ENCODE results near the gene RAPGEF5.

RAPGEF5 gene

DNA sequence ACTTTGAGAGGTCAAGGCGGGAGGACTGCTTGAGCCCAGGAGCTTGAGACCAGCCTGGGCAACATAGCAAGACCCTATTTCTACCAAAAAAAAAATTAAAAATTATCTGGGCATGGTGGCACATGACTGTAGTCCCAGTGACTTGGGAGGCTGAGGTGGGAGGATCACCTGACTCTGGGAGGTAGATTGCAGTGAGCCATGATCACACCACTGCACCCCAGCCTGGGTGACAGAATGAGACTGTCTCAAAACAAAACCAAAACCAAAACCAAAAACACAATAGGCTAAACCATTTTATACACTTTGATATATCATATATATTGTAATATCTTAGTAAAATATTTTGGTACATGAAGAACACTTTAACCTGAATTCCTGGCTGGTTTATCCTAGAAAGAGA, 101.6 kb downstream of the RAPGEF5 start:
- DNase-seq, result no peak

DNA sequence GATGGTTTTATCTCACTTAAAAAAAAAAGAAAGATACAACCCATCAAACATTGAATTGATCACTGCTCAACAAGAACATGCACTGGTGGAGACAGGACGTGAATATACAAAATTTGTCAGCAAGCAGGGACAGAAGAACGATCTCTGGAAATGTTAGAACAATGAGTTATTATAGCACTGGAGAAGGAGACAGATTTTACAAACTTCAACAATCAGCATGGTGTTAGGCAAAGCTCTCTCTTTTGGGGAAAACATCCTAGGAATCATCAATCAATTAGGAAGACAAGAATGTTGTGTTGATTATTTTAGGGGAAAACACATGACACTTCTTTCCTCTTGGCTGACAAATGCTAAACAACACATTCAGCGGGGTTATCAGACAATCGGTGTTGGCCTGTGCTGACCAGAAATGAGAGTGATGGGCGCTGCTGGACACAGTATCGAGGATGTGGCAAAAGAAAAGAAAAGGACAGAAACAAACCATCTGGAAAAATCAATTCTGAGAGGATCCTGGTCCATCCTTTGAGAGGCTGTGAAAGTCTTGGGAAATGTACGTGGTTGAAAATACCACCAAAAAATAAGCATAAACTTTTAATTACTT, 103.9 kb downstream of the RAPGEF5 start:
- DNase-seq, result no peak

- peak; percentile 5 for DNase-seq
Measured at GRCh38 chr7:22252016-22252415, 104.9 kb downstream of the RAPGEF5 start.

DNA sequence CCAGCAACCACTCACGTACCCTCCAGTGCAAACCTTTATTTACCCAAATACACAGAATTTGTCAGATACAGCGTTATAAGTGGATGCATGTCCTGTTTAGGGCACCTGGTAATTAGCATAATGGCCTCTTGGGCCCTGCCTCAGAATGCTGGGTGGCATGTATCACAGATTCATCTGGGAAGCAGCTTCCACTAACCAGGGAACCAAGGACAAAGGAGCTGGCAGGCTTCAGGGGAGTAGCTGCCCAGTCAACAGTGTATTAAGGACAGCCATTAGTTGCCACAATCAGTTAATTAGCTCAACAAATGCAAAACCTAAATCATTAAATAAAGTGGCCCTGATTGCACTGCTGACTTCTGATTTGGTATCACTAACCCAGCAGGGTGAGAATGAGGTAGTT, 105.7 kb downstream of the RAPGEF5 start:
- DNase-seq, result no peak

GRCh38 chr7:22250390-22250789, 106.6 kb downstream of the RAPGEF5 start:
- no peak for DNase-seq

DNA sequence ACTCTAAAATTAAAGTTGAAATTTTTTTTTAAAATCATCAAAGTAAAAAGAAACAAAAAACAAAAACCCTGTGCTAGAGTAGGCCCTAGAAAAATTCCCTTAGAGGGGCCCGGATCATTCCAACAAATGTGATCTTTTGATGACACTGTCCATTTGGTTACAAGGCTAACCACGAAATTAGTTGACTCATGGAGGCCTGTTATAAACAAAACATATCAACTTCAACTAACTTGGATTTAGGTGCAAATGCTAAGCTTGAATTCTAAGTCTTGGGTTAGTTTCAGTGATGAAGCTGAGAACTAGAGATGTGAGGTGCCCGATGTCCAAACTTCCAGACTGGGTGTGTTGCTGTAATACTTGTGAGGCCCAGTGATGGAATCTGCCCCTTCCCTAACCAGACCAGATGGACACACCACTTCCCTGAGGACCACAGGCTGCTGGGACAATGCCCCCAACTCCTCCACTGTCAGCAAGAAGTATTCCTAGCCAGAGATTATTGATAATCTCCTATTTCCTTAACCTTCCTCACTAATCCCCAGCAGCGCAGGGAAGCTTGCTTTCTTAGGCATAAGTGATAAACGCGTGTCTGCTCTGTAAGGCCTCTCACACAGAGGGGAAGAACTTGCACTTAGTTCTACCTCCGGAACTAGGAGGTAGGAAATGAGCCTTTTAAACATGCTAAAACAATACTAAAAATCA, 108.7 kb downstream of the RAPGEF5 start:
- DNase-seq, result no peak

GRCh38 chr7:22241805-22242390, 115.1 kb downstream of the RAPGEF5 start:
- no peak for DNase-seq

GRCh38 chr7:22240904-22241571, 115.9 kb downstream of the RAPGEF5 start:
- DNase-seq, result no peak

DNA sequence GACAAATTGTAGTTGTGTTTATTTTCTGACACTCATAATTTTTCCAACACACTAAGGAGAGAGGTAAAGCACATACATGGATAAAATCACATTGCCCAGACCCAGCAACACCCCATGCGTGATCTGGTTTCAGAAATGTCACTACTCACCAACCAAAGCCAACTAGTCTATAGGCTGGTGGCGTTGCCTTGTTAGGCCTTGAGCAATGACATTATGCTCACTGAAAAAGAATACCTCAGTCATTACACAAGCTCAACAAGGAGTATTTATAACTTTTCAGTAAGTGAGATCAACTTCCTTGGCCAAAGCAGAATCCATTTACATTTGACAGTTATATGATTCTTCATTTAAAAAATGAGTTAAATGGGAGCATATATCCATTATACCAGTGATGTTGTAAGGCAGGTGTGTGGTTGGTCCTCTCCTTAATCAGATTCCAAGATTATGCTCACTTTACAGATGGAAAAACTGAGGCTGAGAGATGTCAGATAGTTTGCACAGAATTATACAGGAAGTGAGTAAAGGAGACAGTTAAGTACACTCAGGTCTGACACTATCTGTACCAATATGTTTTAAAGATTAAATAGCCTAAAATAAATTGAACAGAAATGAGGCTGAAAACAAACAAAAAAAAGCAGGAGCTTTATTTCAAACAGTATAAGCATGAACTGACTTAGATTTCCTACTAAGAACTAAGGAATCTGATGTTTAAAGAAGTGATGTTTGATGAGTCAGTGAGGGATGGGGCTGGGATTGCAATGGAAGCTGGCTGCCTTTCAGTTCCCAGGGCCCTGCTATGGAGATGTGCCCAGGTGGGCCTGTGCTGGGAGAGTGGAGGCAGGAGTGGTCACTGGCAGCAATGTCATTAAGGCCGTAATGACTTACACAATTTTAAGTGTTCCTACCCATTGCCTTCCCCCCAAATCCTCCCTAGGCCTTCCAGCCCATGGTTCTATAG, 118.3 kb downstream of the RAPGEF5 start:
- no peak for DNase-seq

DNA sequence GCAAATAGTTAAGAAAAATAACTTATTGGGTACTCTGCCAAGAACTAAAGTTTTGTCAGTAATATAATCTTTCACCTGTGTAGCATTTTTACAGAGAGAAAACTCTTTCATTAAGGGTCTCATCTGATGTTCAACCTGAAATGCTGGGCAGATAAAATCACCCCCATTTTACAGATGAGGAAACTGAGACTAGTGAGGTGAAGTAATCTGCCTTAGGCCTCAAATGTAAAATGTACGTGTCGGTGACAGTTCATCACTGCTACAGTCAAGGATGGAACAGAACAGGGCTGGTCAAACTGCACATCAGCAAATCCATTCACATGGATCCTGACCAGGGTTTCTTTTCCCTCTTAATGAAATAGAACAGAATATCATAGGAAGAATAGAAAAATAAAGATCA, 121.8 kb downstream of the RAPGEF5 start:
- no peak for DNase-seq

GRCh38 chr7:22234227-22234626, 122.7 kb downstream of the RAPGEF5 start:
- DNase-seq, result no peak

DNA sequence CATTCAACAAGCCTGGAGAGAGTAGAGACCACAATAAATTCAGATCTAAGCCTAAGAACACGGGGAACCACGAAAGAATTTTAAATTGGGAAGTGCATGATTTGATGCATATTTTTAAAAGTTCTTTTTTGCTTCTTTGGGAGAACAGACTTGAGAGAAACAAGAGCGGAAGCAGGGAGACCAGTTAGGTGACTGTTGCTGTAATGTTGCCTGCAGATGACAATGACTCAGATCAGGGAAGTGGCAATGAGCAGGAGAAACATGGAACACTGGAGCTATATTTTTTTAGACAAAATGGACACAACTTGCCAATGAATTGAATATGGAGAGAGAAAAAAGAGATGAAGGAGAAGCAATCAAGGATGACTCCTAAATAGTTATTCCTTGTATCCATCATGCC, 125.1 kb downstream of the RAPGEF5 start:
- DNase-seq, result no peak

GRCh38 chr7:22231141-22231540, 125.8 kb downstream of the RAPGEF5 start:
- DNase-seq, result no peak

DNA sequence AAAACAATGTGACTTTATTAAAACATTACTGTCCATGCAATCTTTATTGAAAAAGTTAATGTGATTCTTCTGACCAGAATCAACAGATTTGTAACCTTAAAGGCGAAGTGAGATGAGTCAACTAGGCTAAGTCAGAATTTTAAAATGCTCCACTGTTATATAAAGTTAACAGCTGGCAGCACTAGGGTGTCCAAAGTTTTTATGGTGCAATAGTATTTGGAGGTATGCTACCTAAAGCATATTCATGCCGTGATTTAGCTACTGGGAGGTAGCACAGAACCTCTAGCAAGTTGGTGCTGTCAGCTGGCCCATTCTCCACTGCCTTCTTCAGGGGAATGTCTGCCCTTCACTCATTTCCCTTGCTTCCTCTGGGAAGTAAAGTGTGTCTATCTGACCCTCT, 126.7 kb downstream of the RAPGEF5 start:
- DNase-seq, result no peak

- no peak for DNase-seq
Measured at GRCh38 chr7:22229148-22229547, 127.8 kb downstream of the RAPGEF5 start.

DNA sequence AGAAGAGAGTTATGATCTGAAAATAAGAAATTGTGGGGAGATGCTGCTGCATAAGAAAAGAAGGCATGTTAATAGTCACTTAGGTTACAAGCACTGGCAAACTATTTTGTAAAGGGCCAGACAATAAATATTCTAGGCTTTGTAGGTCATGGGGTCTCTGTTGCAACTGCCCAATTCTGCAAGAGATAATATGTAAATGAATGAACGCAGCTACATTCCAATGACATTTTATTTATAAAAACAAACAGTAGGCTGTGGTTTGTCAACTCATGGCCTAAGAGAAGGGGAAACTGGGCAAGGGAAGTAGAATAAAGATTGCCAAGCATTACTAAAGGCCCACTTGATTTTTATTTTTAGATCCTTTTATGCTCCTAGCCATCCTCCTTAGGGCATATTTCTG, 133.1 kb downstream of the RAPGEF5 start:
- no peak for DNase-seq

GRCh38 chr7:22220941-22221340, 136.0 kb downstream of the RAPGEF5 start:
- DNase-seq, result no peak

- no peak for DNase-seq
Measured at GRCh38 chr7:22219739-22220493, 137.0 kb downstream of the RAPGEF5 start.

- no peak for DNase-seq
Measured at GRCh38 chr7:22219036-22219435, 137.9 kb downstream of the RAPGEF5 start.

DNA sequence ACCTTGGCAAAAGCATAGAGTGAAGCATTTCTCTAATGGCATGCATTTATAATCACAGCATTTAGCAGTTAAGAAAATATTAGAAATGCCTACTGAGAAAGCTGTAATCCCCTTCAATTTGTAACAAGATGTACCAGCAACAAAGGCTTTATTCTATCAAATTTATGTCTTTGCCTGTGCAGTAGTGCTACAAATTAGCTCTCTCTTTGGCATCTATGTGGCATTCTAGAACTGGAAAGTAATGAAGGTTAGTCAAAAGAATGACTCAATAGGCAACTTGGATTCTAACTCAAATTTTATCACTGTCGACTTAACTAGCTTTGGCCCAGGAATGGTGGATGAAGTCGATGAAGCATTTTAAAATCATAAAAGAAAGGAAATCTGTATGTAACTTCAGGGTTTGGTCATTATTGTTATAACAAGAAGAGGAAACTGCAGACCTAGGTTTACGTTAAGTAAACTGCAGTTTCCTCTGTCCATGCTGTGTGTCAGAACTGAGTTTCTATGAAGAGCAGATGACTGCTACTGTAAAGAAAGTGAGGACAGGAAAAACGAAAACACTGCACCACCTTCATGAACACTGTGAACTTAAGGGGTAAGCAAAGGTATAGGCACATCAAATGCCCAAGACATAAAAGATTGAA, 140.0 kb downstream of the RAPGEF5 start:
- no peak for DNase-seq

- DNase-seq, result no peak
Measured at GRCh38 chr7:22216309-22216708, 140.6 kb downstream of the RAPGEF5 start.

DNA sequence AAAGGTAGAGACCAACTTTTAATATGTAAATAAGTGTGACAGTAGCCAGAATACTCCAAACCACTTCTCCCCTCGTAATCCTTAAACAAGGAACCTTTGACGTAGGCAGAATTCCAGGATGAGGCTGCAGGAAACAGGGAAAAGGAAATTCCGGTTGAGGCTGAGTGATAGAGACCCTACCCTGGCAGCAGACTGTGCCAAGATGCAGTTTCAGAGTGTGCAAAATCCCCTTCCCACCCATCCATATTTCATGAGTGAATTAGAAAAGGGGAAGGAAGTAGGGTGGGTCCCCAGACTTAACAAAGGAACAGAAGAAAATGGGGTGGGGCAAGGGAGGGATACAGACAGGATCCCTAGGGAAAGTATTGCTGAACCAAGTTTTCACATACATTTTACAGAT, 143.0 kb downstream of the RAPGEF5 start:
- no peak for DNase-seq

Measured in NCI-H510A treated with DMSO at 0.1 percent for 48 hours (cell line).